Measurements from ENCODE around the gene D2HGDH. TPM values are rescaled to one million over a fixed set of nuclear protein-coding genes. Genes with fewer than 3 reads are reported as not detected.

D2HGDH gene
- total and polyA plus RNA-seq, 9 of the 15 experiments (the other 6 are each of a cell fraction or from before 2014, with no cell fraction given): 0.39 to 30.8 (median 10.3) TPM

DNA sequence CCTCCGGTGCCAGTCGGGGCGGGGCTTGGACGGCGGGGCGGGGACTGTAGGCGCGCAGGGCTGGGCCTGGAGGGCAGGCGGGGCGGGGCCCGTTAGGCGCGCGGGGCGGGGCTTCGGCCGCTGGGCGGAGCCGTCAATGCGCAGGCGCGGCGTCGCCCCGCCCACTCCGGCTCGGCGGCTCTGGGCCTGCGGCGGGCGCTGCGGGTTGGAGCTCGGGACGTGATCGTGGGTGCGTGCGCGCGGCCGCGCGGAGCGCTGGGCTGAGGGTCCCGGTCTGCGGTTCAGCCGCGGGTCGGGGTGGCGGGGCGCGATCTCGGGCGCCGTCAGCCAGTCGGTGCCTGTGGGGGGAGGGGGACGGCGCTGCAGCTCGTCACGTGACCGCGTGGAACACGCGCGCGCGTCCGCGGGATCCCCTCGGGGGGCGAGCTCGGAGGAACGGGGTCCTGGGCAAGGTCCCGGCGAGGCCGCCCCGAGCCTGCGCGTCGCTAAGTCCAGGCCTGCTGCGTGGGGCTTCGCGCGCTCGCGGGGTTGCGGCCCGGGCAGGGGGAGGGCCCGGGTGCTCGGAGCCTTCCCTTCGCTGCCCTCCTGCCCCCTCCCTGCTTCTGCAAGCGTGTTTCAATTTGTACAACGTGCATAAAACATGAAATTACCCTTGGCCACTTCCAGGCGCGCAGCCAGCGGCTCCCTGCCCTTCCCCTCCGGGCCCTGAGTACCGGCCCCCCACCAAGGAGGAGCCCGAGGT, at the start of gene D2HGDH (continued):
- TF ChIP-seq ZNF133 (CRISPR knock-in tag; IDR thresholded peaks at IDR 0.05) (no peak), POLR2AphosphoS5 (IDR thresholded peaks at IDR 0.05; ENCODE audit: control insufficient read depth, insufficient read depth, low read depth, low read length) (peak; percentile 66), ZNF77 (CRISPR knock-in tag; IDR thresholded peaks at IDR 0.05) (no peak), HDAC1 (IDR thresholded peaks at IDR 0.05) (peak in 1 of 2 experiments; percentile 73; a peak in 2 of 4 replicates), TAF1 (IDR thresholded peaks at IDR 0.05; ENCODE audit: control insufficient read depth, extremely low read depth, insufficient read depth, low read length, severe bottlenecking) (peak; percentile 68)
- TF ChIP-seq, protein P1, sequence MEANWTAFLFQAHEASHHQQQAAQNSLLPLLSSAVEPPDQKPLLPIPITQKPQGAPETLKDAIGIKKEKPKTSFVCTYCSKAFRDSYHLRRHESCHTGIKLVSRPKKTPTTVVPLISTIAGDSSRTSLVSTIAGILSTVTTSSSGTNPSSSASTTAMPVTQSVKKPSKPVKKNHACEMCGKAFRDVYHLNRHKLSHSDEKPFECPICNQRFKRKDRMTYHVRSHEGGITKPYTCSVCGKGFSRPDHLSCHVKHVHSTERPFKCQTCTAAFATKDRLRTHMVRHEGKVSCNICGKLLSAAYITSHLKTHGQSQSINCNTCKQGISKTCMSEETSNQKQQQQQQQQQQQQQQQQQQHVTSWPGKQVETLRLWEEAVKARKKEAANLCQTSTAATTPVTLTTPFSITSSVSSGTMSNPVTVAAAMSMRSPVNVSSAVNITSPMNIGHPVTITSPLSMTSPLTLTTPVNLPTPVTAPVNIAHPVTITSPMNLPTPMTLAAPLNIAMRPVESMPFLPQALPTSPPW (CRISPR knock-in tag; IDR thresholded peaks at IDR 0.05): peak; percentile 58
- TF ChIP-seq, protein P2, sequence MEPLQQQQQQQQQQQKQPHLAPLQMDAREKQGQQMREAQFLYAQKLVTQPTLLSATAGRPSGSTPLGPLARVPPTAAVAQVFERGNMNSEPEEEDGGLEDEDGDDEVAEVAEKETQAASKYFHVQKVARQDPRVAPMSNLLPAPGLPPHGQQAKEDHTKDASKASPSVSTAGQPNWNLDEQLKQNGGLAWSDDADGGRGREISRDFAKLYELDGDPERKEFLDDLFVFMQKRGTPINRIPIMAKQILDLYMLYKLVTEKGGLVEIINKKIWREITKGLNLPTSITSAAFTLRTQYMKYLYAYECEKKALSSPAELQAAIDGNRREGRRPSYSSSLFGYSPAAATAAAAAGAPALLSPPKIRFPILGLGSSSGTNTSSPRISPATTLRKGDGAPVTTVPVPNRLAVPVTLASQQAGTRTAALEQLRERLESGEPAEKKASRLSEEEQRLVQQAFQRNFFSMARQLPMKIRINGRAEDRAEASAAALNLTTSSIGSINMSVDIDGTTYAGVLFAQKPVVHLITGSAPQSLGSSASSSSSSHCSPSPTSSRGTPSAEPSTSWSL (CRISPR knock-in tag; IDR thresholded peaks at IDR 0.05; ENCODE audit: borderline replicate concordance): 0 out of 2 replicates have a peak, but pooled peaks have one; percentile 15
- TF ChIP-seq, protein P3, sequence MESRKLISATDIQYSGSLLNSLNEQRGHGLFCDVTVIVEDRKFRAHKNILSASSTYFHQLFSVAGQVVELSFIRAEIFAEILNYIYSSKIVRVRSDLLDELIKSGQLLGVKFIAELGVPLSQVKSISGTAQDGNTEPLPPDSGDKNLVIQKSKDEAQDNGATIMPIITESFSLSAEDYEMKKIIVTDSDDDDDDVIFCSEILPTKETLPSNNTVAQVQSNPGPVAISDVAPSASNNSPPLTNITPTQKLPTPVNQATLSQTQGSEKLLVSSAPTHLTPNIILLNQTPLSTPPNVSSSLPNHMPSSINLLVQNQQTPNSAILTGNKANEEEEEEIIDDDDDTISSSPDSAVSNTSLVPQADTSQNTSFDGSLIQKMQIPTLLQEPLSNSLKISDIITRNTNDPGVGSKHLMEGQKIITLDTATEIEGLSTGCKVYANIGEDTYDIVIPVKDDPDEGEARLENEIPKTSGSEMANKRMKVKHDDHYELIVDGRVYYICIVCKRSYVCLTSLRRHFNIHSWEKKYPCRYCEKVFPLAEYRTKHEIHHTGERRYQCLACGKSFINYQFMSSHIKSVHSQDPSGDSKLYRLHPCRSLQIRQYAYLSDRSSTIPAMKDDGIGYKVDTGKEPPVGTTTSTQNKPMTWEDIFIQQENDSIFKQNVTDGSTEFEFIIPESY (CRISPR knock-in tag; IDR thresholded peaks at IDR 0.05): peak; percentile 28; the same call in 1 of the 2 replicates
- TF ChIP-seq, protein P4, sequence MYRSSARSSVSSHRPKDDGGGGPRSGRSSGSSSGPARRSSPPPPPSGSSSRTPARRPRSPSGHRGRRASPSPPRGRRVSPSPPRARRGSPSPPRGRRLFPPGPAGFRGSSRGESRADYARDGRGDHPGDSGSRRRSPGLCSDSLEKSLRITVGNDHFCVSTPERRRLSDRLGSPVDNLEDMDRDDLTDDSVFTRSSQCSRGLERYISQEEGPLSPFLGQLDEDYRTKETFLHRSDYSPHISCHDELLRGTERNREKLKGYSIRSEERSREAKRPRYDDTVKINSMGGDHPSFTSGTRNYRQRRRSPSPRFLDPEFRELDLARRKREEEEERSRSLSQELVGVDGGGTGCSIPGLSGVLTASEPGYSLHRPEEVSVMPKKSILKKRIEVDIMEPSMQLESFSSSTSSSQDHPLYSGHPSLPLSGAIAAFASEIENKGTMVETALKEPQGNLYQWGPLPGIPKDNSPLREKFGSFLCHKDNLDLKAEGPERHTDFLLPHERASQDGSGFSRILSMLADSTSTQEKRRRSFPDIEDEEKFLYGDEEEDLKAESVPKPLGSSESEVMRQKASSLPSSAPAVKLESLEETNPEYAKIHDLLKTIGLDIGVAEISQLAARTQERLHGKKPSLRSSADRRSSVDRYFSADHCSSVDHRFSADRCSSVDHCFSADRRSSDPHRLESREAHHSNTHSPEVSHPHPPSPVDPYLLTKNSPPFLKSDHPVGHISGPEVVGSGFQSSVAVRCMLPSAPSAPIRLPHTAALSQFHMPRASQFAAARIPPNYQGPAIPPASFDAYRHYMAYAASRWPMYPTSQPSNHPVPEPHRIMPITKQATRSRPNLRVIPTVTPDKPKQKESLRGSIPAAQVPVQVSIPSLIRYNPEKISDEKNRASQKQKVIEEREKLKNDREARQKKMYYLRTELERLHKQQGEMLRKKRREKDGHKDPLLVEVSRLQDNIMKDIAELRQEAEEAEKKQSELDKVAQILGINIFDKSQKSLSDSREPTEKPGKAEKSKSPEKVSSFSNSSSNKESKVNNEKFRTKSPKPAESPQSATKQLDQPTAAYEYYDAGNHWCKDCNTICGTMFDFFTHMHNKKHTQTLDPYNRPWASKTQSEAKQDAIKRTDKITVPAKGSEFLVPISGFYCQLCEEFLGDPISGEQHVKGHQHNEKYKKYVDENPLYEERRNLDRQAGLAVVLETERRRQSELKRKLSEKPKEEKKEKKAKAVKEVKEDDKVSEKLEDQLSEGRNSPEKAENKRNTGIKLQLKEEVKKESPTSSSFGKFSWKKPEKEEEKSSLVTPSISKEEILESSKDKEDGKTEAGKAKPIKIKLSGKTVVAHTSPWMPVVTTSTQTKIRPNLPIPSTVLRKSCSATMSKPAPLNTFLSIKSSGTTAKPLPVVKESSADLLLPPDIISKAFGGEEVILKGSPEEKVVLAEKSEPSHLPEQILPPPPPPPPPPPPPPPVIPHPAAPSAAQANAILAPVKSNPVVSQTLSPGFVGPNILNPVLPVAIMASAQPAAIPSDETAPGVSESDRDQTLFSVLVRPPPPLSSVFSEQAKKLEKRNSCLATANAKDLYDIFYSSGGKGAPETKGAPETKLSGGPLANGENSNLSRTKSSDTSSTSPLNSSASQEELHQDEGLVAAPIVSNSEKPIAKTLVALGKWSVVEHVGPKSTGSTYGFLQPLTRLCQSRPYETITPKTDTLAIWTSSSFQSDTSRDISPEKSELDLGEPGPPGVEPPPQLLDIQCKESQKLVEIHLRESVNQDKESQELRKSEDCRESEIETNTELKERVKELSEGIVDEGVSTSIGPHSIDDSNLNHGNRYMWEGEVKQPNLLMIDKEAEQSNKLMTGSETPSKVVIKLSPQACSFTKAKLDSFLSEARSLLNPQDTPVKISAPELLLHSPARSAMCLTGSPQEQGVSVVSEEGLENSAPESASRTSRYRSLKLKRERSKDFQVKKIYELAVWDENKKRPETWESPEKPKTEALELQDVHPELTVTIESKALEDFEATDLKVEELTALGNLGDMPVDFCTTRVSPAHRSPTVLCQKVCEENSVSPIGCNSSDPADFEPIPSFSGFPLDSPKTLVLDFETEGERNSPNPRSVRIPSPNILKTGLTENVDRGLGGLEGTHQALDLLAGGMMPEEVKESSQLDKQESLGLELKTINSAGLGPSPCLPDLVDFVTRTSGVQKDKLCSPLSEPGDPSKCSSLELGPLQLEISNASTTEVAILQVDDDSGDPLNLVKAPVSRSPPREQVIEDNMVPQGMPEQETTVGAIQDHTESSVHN (IDR thresholded peaks at IDR 0.05; ENCODE audit: borderline replicate concordance in 1 of 2, low read depth in 1 of 2): no peak
- TF ChIP-seq, protein P5, sequence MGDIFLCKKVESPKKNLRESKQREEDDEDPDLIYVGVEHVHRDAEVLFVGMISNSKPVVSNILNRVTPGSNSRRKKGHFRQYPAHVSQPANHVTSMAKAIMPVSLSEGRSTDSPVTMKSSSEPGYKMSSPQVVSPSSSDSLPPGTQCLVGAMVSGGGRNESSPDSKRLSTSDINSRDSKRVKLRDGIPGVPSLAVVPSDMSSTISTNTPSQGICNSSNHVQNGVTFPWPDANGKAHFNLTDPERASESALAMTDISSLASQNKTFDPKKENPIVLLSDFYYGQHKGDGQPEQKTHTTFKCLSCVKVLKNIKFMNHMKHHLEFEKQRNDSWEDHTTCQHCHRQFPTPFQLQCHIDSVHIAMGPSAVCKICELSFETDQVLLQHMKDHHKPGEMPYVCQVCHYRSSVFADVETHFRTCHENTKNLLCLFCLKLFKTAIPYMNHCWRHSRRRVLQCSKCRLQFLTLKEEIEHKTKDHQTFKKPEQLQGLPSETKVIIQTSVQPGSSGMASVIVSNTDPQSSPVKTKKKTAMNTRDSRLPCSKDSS (IDR thresholded peaks at IDR 0.05; ENCODE audit: low read depth, partially characterized antibody): no peak
